ENCODE results near the gene MED10.

DNA sequence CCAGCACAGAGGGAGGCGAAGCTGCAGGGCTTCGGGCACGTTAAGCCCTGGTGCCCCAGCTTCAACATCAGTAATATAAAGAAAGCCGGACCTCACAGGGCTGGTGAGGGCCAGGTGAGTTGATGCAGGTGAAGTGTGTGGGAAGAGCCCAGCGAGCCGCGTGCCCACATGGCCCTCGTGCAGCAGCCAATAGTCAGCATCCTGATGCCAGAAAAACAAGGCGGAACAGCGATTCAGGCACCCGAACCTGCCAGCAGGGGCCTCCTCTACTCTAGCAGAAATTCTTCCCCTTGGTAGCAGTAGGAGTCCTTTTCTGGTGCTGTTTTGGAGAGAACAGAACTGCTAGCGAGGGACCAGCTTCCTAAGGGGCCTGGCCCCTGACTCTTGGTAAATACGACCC, 7.8 kb downstream of the MED10 start:
- TF ChIP-seq, protein P1, sequence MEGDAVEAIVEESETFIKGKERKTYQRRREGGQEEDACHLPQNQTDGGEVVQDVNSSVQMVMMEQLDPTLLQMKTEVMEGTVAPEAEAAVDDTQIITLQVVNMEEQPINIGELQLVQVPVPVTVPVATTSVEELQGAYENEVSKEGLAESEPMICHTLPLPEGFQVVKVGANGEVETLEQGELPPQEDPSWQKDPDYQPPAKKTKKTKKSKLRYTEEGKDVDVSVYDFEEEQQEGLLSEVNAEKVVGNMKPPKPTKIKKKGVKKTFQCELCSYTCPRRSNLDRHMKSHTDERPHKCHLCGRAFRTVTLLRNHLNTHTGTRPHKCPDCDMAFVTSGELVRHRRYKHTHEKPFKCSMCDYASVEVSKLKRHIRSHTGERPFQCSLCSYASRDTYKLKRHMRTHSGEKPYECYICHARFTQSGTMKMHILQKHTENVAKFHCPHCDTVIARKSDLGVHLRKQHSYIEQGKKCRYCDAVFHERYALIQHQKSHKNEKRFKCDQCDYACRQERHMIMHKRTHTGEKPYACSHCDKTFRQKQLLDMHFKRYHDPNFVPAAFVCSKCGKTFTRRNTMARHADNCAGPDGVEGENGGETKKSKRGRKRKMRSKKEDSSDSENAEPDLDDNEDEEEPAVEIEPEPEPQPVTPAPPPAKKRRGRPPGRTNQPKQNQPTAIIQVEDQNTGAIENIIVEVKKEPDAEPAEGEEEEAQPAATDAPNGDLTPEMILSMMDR (IDR thresholded peaks at IDR 0.05; ENCODE audit: extremely low read depth in 1 of 2, insufficient read depth in 1 of 2, low read depth in 1 of 2, low read length in 2 of 2): no peak
- no peak for TF ChIP-seq POLR2A (IDR thresholded peaks at IDR 0.05; ENCODE audit: low read depth, low read length)
- no peak for TF ChIP-seq POLR2AphosphoS5 (IDR thresholded peaks at IDR 0.05; ENCODE audit: insufficient read depth, low read depth, low read length)
- TF ChIP-seq EZH2 (IDR thresholded peaks at IDR 0.05; ENCODE audit: borderline replicate concordance, low read depth, low read length, severe bottlenecking): no peak
- TF ChIP-seq, protein P2, sequence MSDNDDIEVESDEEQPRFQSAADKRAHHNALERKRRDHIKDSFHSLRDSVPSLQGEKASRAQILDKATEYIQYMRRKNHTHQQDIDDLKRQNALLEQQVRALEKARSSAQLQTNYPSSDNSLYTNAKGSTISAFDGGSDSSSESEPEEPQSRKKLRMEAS (IDR thresholded peaks at IDR 0.05; ENCODE audit: insufficient read depth, insufficient read length): no peak

Measured in endothelial cell of umbilical vein (primary cell).